ENCODE data around the gene LAMA3.

Gene LAMA3

DNA sequence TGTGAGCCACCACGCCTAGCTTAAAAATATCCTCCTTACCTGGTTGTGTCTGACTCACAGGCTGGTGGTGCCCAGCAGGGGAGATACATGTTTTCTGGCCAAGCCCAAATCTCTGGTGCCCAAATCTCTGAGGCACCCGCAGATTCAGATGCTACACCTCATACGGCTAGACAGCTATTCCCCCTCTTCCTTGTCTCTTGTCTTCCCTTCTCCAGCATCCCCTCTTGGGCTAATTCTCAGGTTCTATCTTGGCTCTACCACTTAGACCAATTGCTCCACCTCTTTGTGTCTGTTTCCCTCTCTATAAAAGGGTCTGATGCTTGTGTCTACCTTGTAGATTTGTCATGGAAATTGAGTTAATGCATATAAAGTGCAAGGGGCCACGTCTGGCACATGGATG, 13.4 kb downstream of the LAMA3 start:
- no peak overlapping the region for H3K4me3 ChIP-seq
- peaks cover 0 to 3% (median 0%) of the 10 kb centered on the region in 4 donors for H3K4me1 ChIP-seq
- H3K36me3 ChIP-seq = peaks cover 0 to 5% (median 0%) of the 10 kb centered on the region in 3 donors
- H3K27ac ChIP-seq = no peak overlapping the region
- intact Hi-C loops (cut with DNase I; ENCODE audit: low total_unique reads) = no loop called here
- H3K9me3 ChIP-seq = peaks cover 0 to 9% (median 0%) of the 10 kb centered on the region in 3 donors
- peaks cover 0 to 3% of the 10 kb centered on the region in 2 donors for H3K27me3 ChIP-seq
- TF ChIP-seq, protein P1, sequence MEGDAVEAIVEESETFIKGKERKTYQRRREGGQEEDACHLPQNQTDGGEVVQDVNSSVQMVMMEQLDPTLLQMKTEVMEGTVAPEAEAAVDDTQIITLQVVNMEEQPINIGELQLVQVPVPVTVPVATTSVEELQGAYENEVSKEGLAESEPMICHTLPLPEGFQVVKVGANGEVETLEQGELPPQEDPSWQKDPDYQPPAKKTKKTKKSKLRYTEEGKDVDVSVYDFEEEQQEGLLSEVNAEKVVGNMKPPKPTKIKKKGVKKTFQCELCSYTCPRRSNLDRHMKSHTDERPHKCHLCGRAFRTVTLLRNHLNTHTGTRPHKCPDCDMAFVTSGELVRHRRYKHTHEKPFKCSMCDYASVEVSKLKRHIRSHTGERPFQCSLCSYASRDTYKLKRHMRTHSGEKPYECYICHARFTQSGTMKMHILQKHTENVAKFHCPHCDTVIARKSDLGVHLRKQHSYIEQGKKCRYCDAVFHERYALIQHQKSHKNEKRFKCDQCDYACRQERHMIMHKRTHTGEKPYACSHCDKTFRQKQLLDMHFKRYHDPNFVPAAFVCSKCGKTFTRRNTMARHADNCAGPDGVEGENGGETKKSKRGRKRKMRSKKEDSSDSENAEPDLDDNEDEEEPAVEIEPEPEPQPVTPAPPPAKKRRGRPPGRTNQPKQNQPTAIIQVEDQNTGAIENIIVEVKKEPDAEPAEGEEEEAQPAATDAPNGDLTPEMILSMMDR (IDR thresholded peaks at IDR 0.05) = no peak
- no peak for DNase-seq

DNA sequence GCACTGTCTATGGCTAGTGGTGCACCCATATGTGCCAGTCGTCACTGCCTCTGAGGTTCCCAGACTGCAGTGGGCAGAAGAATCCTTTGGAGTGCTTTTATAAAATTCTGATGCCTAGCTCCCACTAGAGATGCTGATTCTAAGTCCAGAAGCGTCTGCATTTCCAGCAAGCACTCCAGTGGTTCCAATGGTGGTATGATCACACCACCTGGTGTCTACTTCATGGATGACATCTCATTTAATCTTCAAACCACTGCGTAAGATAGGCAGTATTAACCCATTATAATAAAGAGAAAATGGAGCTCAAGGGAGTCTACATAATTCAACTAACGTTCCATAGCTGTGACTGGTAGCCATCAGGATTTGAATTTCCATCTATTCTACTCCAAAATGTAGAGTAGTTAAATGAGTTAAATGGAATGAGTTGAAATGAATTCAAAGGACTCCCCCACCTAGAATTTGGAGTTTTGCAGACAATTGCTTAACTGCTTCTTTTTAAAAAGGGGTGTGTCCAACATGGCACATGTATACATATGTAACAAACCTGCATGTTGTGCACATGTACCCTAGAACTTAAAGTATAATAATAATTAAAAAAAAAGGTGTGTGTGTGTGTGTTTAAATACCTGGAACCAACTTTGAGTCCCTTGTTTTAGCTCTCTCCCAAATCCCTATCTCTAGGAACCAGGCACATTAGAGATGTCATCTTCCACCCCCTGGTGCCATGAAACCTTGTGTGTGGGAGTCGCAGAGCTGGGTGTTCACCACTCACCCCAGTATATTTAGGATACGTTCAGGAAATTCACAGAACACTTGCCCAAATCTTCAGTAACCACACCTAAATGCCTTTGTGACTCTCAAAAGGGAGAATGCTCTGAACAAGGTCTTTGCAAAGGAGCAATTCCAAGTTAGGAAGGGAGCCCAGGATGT, 14.1 kb downstream of the LAMA3 start:
- H3K4me3 ChIP-seq = no peak overlapping the region
- intact Hi-C loops (cut with DNase I; ENCODE audit: low total_unique reads) = no loop called here
- peaks cover 0 to 3% of the 10 kb centered on the region in 2 donors for H3K27me3 ChIP-seq
- peaks cover 0 to 5% (median 0%) of the 10 kb centered on the region in 3 donors for H3K36me3 ChIP-seq
- peaks cover 0 to 9% (median 0%) of the 10 kb centered on the region in 3 donors for H3K9me3 ChIP-seq
- TF ChIP-seq, protein P1 (IDR thresholded peaks at IDR 0.05) = peak; percentile 27 to 54
- peaks cover 0 to 3% (median 0%) of the 10 kb centered on the region in 4 donors for H3K4me1 ChIP-seq
- no peak overlapping the region for H3K27ac ChIP-seq
- DNase-seq = no peak

DNA sequence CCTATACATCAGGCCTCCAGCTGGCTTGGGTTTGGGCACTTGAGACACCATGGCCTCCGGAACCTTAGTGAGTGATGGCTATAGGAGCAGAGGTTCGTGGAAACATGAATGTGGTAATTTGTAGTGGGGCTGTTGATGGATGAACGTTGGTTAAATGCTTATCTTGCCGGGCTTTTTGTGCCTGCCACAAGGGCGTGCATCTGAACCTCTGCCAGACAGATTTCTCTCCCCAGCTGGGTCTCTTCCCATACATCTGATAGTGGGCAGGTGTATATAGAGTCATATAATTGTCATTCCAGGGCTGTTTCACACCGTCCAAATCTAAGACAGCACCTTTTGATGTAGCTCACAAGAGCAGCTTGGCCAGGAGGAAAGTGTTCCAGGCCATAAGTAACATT, 14.7 kb downstream of the LAMA3 start:
- Histone ChIP-seq H3K27me3 (peaks cover 0 to 3% of the 10 kb centered on the region in 2 donors), H3K4me3 (no peak overlapping the region), H3K4me1 (peaks cover 0 to 3% (median 0%) of the 10 kb centered on the region in 4 donors), H3K9me3 (peaks cover 0 to 9% (median 0%) of the 10 kb centered on the region in 3 donors), H3K27ac (no peak overlapping the region), H3K36me3 (peaks cover 0 to 5% (median 0%) of the 10 kb centered on the region in 3 donors)
- intact Hi-C loops (cut with DNase I; ENCODE audit: low total_unique reads) = no loop called here
- TF ChIP-seq, protein P1 (IDR thresholded peaks at IDR 0.05) = no peak
- DNase-seq = no peak

DNA sequence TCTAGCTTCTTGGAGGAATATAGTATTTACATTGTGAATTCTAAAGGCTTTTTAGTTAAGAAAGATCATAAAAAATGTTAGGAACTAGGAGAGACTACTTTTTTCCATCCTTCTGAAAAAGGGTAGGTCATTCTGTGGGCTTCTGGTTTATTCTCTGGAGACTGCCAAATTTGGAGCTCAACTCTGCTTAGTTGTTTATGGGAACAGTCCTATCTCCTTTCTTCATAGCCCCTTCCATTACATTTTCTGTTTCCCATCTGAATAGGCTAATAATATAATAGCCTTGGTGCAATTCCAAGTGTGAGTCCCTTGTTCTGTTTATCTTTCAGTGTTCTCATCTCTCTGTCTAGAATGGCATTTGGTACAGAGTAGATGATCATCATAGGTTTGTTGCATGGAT, 15.6 kb downstream of the LAMA3 start:
- intact Hi-C loops (cut with DNase I; ENCODE audit: low total_unique reads) = no loop called here
- DNase-seq = no peak
- Histone ChIP-seq H3K27me3 (peaks cover 0 to 3% of the 10 kb centered on the region in 2 donors), H3K36me3 (peaks cover 0 to 5% (median 0%) of the 10 kb centered on the region in 3 donors), H3K9me3 (peaks cover 0 to 9% (median 0%) of the 10 kb centered on the region in 3 donors), H3K27ac (no peak overlapping the region), H3K4me1 (peaks cover 0 to 3% (median 0%) of the 10 kb centered on the region in 4 donors), H3K4me3 (no peak overlapping the region)
- TF ChIP-seq, protein P1 (IDR thresholded peaks at IDR 0.05) = no peak

DNA sequence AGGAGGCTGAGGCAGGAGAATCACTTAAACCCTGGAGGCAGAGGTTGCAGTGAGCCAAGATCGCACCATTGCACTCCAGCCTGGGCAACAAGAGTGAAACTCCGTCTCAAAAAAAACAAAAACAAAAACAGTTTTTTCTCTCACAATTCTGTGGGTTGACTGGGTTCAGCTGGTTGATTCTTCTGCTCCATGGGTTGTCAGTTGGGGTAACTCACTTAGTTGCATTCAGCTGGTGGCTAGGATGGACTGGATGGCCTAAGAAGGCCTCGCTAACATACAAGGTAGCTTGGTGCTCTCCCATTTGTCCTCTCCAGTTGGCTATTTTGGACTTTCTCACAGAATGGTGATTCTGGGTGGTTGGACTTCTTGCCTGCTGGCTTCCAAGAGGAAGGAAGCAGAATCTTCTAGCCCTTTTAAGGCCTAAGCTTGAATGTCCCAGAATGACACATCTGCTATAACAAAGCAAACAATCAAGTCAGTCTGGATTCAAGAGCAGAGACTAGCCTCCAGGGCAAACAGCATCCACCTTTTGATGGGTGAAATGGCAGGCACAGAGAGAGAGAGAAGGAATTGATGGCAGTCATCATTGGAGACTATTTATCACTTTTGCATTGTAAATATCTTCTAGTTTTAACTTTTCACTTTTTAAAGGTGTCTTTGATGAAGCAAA, 17.9 kb downstream of the LAMA3 start:
- TF ChIP-seq, protein P1 (IDR thresholded peaks at IDR 0.05) = no peak
- peaks cover 0 to 5% (median 0%) of the 10 kb centered on the region in 3 donors for H3K36me3 ChIP-seq
- intact Hi-C loops (cut with DNase I; ENCODE audit: low total_unique reads) = no loop called here

More for the DNA sequence above, 17.9 kb downstream of the LAMA3 start:
- Histone ChIP-seq H3K27ac (no peak overlapping the region), H3K4me1 (peaks cover 0 to 3% (median 0%) of the 10 kb centered on the region in 4 donors), H3K4me3 (no peak overlapping the region), H3K27me3 (peaks cover 0 to 3% of the 10 kb centered on the region in 2 donors), H3K9me3 (peaks cover 0 to 9% (median 0%) of the 10 kb centered on the region in 3 donors)
- no peak for DNase-seq
